ENCODE results near the gene IL17C.

IL17C gene

DNA sequence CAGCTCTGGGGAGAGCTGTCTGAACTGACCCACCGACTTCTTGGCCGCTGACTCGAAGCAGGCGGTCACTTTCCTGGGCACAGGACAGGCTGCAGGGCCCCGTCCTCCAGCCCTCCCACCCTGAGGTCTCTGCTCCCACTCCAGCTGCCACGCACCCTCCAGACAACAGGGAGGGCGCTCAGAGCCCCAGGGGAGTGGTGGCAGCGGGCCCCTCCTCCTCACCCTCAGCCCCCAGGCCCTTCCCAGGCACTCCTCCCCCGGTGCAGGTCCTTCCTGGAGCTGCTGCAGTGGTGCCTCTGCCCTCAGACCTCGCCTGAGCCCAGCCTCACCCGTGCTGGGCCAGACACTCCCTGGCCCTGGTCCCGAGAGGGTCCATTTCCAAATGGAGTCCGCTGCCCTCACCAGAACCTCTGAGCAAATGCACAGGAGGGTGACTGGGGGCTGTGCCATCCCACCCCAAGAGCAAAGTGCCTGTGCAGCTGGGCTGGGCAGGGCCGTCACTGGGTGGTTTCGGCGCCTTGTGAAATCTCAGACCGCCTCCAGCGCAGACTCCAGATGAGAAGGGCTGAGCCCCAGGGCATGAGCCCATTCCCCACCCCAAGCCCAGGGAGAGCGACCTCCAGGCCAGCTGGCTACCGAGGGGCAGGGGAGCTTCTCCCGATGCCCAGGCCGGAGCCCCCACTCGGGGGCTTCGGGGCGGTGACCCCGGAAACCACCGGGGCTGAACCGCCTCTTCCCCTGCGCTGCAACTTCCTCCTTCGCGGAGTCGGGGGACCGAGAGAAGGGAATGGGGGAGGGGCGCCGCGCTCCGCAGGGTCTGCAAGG lies 11.8 kb downstream of the IL17C start:
- ATAC-seq (replicated peaks): peak; percentile 14 to 15
- Mint-ChIP-seq H3K36me3 (peaks cover 52 to 53% of the 10 kb centered on the region in 2 donors), H3K27me3 (no peaks in the 10 kb centered on the region), H3K4me3 (peak overlapping the region; percentile 92 to 96), H3K27ac (peak overlapping the region; percentile 98), H3K9me3 (no peaks in the 10 kb centered on the region), H3K4me1 (peaks cover 35 to 71% of the 10 kb centered on the region in 2 donors)
- DNase-seq: peak; percentile 50

DNA sequence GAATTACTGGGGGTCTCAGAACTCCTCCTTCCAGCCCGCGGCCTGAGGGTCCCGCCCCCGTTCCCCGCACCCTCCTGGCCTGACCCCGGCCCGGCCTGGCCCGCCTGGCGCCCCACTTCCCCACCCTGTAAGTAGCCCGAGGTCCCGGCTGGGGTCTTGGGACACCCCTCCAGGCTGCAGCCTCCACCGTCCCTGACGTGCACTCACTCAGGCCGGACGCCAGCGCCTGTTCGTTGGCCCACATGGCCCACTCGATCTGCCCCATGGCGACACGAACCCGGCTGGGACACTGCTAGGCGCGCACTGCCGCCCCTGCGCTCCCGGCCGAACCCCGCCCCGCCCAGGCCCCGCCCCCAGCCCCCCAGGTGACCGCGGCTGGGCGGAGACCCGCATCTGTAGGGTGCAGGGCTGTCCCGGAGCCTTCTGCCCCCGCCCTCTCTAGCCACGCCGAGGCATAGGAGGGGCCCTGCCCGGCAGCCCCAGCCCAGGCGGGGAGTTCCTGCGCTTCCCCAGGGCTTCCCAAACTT lies 12.4 kb downstream of the IL17C start, which contains the start of gene CYBA:
TSS of gene CYBA (minus strand) at position 305 of the 527 bp plus-strand sequence. CDS start at position 265, 40 bp downstream.
- peak within 1 kb of the TSS; percentile 98 for H3K27ac Mint-ChIP-seq
- ATAC-seq (replicated peaks): peak; percentile 86 to 87
- no peaks in the 10 kb centered on the region for H3K9me3 Mint-ChIP-seq
- no peaks in the 10 kb centered on the region for H3K27me3 Mint-ChIP-seq
- H3K4me3 Mint-ChIP-seq: peak within 1 kb of the TSS; percentile 92 to 96
- peaks cover 33 to 64% of the 10 kb centered on the region in 2 donors for H3K4me1 Mint-ChIP-seq
- H3K36me3 Mint-ChIP-seq: peaks cover 49% of the 10 kb centered on the region in 2 donors
- DNase-seq: peak; percentile 94

DNA sequence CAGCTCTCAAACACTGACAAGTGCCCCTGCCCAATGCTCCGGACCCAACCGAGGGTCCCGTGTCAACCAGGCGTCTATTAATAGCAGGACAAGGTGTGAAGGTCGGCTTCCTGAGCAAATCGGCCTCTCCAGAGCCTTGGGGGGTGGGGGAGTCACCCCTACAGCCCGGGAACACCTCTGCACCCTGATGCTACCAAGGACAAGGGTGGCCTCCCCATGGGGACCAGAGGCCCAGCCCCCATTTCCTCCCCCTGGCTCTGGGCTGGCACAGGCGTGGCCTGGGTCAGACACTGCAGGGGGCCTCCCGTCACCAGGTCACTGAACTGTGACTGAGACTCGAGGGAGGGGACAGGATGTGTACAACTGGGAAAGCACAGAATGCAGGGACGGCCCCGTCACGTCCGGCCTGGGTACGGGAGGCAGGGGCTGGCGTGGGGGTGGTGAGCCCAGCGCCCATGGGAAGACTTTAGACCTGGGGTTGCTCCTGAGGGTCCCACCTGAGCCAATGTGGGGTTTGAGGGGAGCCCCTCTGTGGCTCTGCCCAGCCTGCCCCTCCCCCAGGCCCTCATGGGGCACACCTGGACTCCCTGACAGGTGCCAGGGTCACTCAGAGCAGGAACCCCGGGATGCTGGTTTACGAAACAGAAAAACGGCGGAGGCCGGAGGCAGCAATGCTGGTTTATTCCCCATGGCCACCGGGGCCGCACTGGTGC lies 13.1 kb downstream of the IL17C start:
- no peaks in the 10 kb centered on the region for H3K27me3 Mint-ChIP-seq
- H3K4me3 Mint-ChIP-seq: peak overlapping the region; percentile 92 to 96
- no peaks in the 10 kb centered on the region for H3K9me3 Mint-ChIP-seq
- peaks cover 33 to 58% of the 10 kb centered on the region in 2 donors for H3K4me1 Mint-ChIP-seq
- DNase-seq: peak; percentile 94
- H3K27ac Mint-ChIP-seq: peak overlapping the region; percentile 98
- ATAC-seq (replicated peaks): peak; percentile 87 to 89
- H3K36me3 Mint-ChIP-seq: peaks cover 50 to 52% of the 10 kb centered on the region in 2 donors

DNA sequence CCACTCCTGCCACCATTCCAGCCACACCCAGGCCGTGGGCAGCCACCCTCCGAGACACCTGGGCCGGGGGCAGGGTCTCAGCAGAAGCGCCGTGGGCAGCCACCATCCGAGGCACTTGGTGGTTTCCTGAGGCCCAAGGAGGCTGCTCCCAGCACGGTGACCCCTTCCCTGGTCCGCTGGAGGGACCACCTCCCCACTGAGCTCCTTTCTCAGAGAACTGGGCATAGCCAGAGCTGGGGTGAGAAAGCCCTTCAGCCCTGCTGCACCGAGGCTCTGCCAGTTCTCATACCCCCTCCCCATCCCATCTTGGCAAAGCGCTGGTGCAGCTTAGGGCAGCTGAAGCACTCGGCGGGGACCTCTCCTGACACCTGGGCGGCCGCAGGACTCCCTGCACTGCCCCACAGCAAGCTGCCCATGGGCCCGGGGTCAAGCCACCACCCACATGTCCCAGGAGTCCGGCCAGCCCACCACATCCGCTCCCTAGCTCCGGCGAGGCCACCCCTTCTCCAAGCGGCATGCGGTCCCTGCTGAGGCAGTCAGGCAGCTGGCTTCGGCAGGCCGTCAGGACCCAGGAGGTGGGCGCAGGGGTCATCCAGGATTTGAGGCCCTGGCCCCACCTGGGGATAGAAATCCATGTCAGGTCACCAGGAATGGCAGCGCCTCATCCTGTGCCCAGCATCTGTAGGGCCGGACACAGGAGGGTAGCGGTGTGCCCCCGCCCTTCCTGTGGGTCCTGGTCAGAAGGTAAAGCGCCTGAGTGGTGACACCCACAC lies 13.8 kb downstream of the IL17C start:
- H3K4me1 Mint-ChIP-seq: peaks cover 35 to 50% of the 10 kb centered on the region in 2 donors
- peak overlapping the region; percentile 92 to 96 for H3K4me3 Mint-ChIP-seq
- ATAC-seq (replicated peaks) (no peak), DNase-seq (peak; percentile 10)
- no peaks in the 10 kb centered on the region for H3K9me3 Mint-ChIP-seq
- no peaks in the 10 kb centered on the region for H3K27me3 Mint-ChIP-seq
- peak overlapping the region; percentile 98 for H3K27ac Mint-ChIP-seq
- H3K36me3 Mint-ChIP-seq: peaks cover 51 to 54% of the 10 kb centered on the region in 2 donors

DNA sequence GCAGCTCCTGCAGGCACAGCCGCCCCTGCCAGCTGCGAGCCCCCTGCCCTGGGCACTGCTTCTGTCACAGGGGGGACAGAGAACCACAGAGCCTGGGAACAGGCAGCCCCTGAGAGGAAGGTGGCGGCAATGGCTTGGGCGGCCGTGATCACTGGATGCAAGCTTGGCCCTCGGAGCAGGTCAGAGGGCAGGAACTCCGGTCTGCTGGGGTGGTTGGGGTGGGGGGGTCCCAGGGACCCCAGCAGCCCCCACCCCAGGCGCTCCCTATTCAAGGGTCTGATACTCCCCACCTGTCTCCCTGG lies 14.3 kb downstream of the IL17C start:
- H3K27ac Mint-ChIP-seq: peak overlapping the region; percentile 98
- H3K36me3 Mint-ChIP-seq: peaks cover 51 to 54% of the 10 kb centered on the region in 2 donors
- no peaks in the 10 kb centered on the region for H3K27me3 Mint-ChIP-seq
- no peak overlapping the region for H3K4me3 Mint-ChIP-seq
- peaks cover 33 to 46% of the 10 kb centered on the region in 2 donors for H3K4me1 Mint-ChIP-seq
- DNase-seq (no peak), ATAC-seq (replicated peaks) (no peak)
- H3K9me3 Mint-ChIP-seq: no peaks in the 10 kb centered on the region

DNA sequence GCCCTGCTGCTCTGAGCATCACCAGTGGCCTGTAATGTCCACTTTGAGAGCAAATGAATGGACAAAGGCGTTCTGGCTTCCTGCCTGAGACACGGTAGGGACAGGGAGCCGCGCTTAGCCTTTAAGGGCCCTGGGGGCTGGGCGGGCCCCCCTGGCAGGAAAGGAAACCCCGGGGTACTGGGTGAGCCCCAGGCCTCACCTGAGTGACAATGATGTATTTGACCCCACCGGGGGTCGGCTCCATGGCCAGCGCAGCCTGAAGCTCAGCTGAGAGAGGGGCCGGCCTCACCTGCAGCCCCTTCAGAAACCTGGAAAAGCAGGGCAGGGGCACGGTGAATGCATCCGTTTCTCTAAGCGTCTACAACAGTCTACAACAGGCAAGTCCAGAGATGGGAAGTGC lies 14.7 kb downstream of the IL17C start:
- Mint-ChIP-seq H3K4me3 (no peak overlapping the region), H3K27ac (peak overlapping the region; percentile 51), H3K4me1 (peaks cover 33 to 42% of the 10 kb centered on the region in 2 donors), H3K27me3 (no peaks in the 10 kb centered on the region), H3K9me3 (no peaks in the 10 kb centered on the region), H3K36me3 (peaks cover 51 to 52% of the 10 kb centered on the region in 2 donors)
- ATAC-seq (replicated peaks): no peak
- no peak for DNase-seq

DNA sequence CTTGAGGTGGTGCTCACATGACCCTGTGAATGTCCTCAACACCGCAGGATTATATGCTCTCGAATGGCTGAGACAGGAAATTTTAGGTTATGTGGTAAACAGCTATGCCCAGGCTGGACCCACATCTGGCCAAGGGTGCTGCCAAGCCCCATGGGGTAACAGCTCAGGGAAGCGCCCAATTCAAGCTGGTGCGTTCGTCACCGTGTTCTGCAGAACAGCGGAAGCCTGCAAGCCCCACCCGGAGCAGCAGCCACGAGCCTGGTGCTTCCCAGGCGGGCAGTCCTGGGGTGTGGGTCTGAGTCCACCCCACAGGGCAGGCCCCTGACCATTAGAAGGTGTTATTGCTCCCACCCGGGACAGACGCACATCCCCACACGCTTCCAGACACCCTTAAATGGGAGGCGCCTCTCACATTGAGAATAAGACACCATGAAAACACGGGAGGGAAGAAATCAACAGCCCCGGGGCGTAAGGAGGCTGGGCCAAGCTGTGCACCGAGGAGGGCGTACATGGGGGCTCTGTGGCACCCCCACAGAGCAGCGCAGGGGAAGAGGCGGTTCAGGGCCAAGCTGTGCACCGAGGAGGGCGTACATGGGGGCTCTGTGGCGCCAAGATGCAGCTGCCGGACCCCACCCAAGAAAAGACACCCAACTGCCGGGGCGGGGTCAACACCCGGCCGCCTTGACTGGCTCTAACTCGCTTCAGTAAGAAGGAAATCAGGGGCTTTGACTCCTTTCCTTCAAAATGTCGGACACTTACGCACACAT lies 15.4 kb downstream of the IL17C start:
- H3K4me1 Mint-ChIP-seq: peaks cover 33 to 39% of the 10 kb centered on the region in 2 donors
- DNase-seq (no peak), ATAC-seq (replicated peaks) (no peak)
- peaks cover 53% of the 10 kb centered on the region in 2 donors for H3K36me3 Mint-ChIP-seq
- H3K9me3 Mint-ChIP-seq: no peaks in the 10 kb centered on the region
- H3K27ac Mint-ChIP-seq: no peak overlapping the region
- no peaks in the 10 kb centered on the region for H3K27me3 Mint-ChIP-seq
- H3K4me3 Mint-ChIP-seq: no peak overlapping the region

DNA sequence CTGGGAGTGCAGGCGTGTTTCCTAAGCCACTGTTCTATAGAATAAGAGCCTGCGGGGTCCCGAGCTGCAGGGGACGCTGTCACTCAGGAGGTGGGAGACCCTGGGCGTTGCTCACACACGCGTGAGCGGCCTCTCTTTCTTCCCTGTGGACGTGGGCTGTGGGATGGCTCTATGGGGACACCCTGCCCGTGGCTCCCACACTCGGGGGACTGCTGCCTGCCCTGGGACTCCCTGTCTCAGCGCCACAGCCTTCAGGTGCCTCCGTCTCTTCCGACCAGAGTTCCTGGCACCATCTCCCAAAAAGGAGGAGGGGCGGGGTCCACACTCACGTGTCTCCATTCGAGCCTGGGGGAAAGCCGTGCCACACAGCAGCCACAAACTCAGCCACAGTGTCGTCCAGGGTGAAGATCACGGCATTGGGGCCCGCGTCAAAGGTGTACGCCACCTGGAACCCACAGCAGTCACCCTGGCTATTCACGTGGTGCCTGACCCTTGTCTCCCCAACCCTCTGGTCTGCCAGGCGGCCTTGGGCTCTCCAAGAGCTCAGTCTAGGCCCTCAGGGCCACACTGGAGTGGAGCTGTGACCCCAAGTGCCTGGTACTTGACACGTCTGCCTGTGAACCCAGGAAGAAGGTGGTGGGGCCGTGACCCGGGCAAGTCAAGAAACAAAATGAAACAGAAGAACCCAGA lies 16.1 kb downstream of the IL17C start:
- no peak for ATAC-seq (replicated peaks)
- Mint-ChIP-seq H3K4me3 (no peak overlapping the region), H3K9me3 (no peaks in the 10 kb centered on the region), H3K27me3 (no peaks in the 10 kb centered on the region), H3K36me3 (peaks cover 51% of the 10 kb centered on the region in 2 donors), H3K4me1 (peaks cover 33 to 35% of the 10 kb centered on the region in 2 donors), H3K27ac (no peak overlapping the region)
- no peak for DNase-seq

DNA sequence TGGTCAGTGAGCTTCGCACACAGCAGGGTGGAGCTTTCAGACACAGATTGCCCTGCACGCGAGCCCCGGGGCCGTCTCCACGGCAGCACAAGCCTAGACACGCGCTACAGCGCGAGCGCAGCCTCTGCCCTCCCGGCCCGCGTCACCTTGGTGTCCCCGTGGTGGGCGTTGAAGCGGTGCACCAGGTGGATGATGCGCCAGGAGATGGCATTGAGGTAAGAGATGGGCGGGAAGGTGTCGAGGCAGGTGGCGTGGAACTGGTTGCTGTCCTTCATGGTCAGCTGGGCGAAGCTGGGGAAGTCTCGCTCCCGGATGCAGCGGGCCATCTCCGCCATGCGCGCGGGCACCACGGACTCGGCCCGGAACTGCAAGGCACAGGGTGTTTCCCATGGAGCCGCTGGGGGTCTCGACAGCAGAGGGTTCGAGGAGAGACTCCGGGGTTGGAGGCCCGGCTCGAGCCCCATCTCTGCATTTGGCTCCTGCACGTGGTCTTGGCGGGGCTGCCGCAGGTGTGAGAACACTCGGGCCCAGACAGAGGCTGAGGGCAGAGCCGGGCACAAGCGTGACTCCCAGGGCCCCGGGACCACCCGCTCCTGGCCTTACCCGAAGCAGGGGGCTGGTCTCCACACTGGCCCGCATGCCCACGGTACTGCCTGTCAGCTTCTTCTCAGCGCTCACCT lies 16.8 kb downstream of the IL17C start:
- no peaks in the 10 kb centered on the region for H3K27me3 Mint-ChIP-seq
- ATAC-seq (replicated peaks): no peak
- peak; percentile 0 for DNase-seq
- H3K9me3 Mint-ChIP-seq: no peaks in the 10 kb centered on the region
- no peak overlapping the region for H3K4me3 Mint-ChIP-seq
- H3K36me3 Mint-ChIP-seq: peaks cover 46 to 49% of the 10 kb centered on the region in 2 donors
- H3K27ac Mint-ChIP-seq: peak overlapping the region; percentile 57
- peaks cover 32 to 36% of the 10 kb centered on the region in 2 donors for H3K4me1 Mint-ChIP-seq

DNA sequence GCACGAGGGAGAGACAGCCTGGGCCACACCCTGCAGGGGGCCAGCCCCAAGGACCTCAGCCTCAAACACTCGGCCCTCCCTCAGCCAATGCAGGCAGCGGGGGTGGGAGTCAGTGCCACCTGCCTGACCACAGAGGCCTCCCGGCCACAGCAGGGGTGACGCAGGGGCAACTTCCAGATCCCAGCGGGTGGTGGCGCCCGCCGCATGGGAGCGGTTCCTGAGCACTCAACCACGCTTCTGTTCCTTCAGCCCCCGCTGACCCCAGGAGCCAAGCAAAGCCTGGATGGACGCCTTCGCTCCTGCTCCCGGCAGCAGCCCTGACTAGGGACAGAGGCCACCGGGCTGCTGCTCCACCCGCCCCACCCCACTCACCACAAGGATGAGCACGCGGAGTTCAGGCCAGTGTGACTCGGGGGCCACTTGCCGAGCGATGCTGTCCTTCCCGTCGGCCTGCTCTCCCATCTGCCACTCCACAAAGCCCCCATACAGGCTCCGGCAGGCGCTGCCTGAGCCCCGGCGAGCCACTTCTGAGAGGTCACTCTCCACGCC lies 17.4 kb downstream of the IL17C start:
- no peak for DNase-seq
- H3K27ac Mint-ChIP-seq: no peak overlapping the region

DNA sequence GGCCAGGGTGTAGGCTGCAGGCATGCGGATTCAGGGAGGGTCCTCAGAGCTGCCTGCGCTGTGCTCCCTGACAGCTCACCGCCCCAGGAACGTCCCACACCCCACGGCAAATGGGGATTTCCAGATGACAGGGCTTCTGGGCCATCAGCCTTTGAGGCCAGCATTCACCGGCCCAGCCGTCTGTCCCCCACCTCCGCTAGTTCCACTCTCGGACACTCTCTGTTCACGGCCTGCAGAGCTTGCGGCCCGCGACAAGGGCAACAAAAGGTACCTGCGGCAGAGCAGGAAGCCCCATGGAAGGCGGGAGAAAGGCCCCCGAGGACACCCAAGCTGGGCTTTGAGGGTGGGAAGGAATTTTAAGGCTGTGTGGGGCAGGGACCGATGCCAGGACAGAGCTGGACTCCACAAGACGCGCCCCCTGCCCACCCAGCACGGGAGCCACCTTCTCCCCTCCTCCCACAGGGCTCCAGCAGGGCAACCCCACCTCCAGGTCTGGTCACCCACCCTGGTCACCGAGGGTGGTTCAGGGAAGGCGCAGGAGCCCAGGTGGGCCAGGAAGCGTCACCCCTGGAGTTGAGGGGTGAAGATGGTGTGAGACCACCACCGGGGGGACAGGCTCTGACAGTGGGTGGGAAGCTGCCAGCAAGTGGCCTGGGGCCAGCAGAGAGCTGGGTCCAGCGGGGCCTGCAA lies 18.1 kb downstream of the IL17C start:
- DNase-seq (no peak), ATAC-seq (replicated peaks) (no peak)
- no peak overlapping the region for H3K4me3 Mint-ChIP-seq
- H3K9me3 Mint-ChIP-seq: no peaks in the 10 kb centered on the region
- no peak overlapping the region for H3K27ac Mint-ChIP-seq
- no peaks in the 10 kb centered on the region for H3K27me3 Mint-ChIP-seq
- H3K36me3 Mint-ChIP-seq: peaks cover 45% of the 10 kb centered on the region in 2 donors
- peaks cover 30 to 37% of the 10 kb centered on the region in 2 donors for H3K4me1 Mint-ChIP-seq

More for the DNA sequence above, 17.4 kb downstream of the IL17C start:
- Mint-ChIP-seq H3K36me3 (peaks cover 45 to 47% of the 10 kb centered on the region in 2 donors), H3K9me3 (no peaks in the 10 kb centered on the region), H3K4me3 (no peak overlapping the region), H3K4me1 (peaks cover 32 to 38% of the 10 kb centered on the region in 2 donors), H3K27me3 (no peaks in the 10 kb centered on the region)
- ATAC-seq (replicated peaks): no peak

DNA sequence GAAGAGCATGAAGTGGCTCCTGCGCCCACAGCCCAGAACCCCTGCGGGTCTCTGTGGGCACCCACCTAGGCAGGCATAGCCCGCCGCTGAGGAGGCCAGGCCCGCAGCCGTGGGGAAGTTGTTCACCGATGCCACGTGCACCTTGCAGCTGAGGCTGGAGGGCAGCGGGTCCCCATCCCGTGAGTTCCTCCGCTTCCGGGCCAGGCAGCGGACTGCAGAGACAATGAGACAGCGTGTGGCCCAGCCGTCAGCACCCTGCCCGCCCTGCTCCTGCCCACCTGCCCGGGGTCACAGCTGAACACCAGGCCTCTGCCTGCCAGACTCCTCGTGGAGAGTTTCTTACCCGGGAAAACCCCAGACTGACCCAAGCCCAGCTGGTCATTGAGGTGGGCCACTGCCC lies 19.0 kb downstream of the IL17C start:
- ATAC-seq (replicated peaks) (no peak), DNase-seq (no peak)
- Mint-ChIP-seq H3K27ac (no peak overlapping the region), H3K27me3 (no peaks in the 10 kb centered on the region), H3K4me1 (peaks cover 26 to 37% of the 10 kb centered on the region in 2 donors), H3K36me3 (peaks cover 43 to 49% of the 10 kb centered on the region in 2 donors), H3K9me3 (no peaks in the 10 kb centered on the region), H3K4me3 (no peak overlapping the region)
